HG02885 (cell line): ENCODE data around the gene PPP1R9B.
A peak's percentile ranks its signal among the peaks of the same experiment; 100 is the strongest.

Source experiments
- ATAC-seq: cut with Tn5 transposase; IDR thresholded peaks from one replicate; pipeline ENCODE4 v1.9.1; 2021; ENCODE audit warnings: mild to moderate bottlenecking; ENCODE audit not compliant: unreplicated experiment, poor library complexity

Gene PPP1R9B

GRCh38 chr17:50096092-50096491, 54.4 kb downstream of the PPP1R9B start:
- ATAC-seq = no peak

GRCh38 chr17:50095626-50096037, 54.8 kb downstream of the PPP1R9B start:
- no peak for ATAC-seq

- ATAC-seq = peak; percentile 90
Observed at GRCh38 chr17:50094753-50095619, 55.5 kb downstream of the PPP1R9B start, which contains the start of gene PDK2. TSS of gene PDK2 (plus strand) at chr17:50095351. CDS start at chr17:50095436, 85 bp downstream.

DNA sequence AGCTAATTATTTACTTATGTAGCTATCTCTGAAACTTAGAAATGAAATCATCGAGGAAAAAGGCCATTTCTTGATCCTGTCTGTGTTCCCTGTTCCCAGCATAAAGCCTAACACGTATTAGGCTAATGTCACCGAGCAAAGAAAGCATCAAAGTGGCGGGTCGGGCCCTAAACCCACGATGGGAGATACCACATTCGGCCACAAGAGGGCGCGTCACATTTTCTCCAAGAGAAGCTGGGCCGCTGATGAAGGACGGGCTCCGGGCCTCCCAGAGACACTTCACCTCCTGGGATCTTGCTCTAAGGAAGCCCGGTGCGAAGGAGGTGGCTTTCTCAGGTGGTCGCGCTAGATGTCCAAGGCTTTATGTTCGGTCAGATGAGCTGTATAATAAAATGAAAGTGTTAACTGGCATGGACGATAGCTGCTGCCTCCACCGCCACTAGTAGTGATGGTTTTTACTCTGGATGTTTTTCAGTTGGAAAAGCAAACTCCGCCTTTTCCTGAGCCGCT, 56.2 kb downstream of the PPP1R9B start:
- peak; percentile 44 for ATAC-seq

DNA sequence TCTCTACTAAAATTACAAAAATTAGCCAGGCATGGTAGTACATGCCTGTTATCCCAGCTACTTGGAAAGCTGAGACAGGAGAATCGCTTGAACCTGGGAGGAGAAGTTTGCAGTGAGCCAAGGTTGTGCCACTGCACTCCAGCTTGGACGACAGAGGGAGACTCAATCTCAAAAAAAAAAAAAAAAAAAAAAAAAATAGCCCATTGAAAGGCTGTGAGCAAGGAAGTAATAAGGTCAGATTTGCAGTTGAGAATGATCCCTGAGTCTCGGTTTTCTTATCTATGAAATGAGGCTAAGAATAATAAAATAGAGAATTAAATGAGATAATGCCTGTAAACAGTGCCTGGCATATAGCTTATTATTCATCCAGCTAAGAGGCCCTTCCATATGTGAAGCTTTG, 56.7 kb downstream of the PPP1R9B start:
- no peak for ATAC-seq

DNA sequence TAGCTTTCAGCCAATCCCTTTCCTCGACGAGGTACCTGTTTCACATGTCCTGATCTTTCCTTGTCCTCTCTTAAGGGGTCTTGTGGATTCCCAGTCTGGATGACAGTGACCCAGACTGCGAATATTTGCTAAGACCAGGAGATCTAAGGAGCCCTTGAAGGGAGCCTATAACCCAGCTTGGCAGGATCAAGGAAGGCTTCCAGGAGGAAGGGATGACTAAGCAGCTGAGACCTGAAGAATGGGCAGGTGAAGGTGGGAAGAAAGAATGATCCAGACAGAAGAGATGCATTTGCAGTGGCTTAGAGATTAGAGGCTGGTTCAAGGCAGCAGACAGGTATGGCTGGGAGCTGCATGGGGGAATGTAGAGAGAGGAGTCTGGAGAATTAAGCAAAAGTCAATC, 57.2 kb downstream of the PPP1R9B start:
- no peak for ATAC-seq

DNA sequence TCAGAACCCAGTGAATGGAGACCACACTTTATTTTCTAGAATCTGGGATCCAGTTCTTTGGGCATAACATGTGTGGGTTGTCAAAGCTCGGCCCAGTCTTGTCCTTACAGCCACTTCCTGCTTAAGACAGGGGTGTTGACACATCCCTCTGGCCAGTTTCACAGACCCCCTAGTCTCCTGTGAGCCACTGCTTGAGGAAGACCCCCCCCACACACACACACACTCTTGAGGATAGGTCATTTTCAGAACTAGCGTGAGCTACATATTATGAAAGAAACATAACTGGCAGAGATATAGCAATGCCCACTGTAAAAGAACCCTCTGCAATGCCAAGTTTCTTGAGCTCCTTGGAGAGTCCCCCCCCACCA, 58.6 kb downstream of the PPP1R9B start:
- ATAC-seq = no peak

GRCh38 chr17:50090971-50091917, 59.2 kb downstream of the PPP1R9B start:
- no peak for ATAC-seq

GRCh38 chr17:50090071-50090470, 60.4 kb downstream of the PPP1R9B start:
- no peak for ATAC-seq

DNA sequence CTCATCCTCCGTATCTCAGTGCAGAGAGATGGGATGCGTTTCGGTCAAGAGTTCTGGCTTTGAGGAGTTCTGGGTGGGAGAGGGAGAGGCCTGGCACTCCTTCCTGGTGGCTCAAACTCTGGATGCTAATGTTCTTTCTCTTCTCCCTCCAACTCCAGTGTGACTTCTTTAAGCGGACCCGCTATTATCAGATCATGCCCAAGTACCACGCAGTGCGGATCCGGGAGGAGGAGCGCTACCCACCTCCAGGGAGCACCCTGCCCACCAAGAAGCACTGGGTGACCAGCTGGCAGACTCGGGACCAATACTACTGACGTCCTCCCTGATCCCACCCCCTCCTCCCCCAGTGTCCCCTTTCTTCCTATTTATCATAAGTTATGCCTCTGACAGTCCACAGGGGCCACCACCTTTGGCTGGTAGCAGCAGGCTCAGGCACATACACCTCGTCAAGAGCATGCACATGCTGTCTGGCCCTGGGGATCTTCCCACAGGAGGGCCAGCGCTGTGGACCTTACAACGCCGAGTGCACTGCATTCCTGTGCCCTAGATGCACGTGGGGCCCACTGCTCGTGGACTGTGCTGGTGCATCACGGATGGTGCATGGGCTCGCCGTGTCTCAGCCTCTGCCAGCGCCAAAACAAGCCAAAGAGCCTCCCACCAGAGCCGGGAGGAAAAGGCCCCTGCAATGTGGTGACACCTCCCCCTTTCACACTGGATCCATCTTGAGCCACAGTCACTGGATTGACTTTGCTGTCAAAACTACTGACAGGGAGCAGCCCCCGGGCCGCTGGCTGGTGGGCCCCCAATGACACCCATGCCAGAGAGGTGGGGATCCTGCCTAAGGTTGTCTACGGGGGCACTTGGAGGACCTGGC, 61.3 kb downstream of the PPP1R9B start:
- no peak for ATAC-seq

DNA sequence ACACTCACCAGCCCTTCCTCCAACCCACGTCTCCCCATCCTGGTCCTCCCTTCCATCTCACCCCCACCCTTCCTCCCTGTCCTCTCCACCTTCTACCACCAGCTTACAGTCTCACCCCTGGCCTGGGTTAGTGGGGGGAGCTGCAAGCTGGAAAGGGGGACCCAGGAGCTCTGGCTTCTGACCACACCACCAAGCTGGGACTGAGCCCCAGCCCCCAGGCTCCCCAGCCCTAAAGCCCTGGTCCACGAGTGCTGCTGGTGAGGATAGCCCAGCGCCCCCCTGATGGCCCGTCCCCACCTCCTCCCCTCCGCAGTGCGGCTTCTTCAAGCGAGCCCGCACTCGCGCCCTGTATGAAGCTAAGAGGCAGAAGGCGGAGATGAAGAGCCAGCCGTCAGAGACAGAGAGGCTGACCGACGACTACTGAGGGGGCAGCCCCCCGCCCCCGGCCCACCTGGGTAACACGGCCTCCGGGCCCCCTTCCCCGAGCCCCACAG, 62.5 kb downstream of the PPP1R9B start:
- ATAC-seq = no peak

DNA sequence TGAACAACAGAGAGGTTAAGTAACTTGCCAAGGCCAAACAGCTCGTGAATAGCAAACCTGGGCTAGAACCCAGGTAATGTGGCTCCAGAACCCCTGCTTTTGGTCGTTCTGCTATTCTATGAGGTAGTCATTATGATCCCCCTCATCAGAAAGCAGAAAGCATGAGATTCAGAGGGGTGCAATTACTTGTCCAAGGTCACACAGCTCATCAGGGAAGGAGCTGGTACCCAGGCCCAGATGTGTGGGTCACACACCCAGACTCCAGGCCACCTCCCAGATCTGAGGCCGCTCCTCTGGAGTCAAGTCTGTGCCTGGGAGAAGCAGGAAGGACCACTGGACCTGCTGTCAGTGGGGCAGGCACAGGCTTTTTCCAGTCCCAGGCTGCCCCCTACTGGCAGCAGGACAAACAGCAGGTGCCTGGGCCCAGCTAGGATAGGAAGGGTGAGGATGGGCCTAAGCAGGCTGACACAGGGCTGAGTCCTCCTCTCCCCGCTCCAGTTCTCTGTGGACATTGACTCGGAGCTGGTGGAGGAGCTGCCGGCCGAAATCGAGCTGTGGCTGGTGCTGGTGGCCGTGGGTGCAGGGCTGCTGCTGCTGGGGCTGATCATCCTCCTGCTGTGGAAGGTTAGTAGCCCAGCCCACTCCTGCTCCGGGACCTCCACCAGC, 63.1 kb downstream of the PPP1R9B start:
- ATAC-seq = peak; percentile 66
